Uterus (tissue), 4 donors: ENCODE results near the gene BCAS3. TPM values are rescaled to one million over a fixed set of nuclear protein-coding genes. Genes with fewer than 3 reads are reported as not detected.
"Not testable (repeated sequence)": the region's sequence is repeated elsewhere in the genome, so short reads cannot be mapped to it uniquely, and the experiment has no call there.

ENCODE experiments used
- DNase-seq, 2 donors: peaks; one replicate each; pipeline ENCODE4 v3.0.0-alpha.2; 2019 to 2020
- H3K27ac ChIP-seq, 2 donors: fragments of 200-600 bp; sonication (generic); 1 replicate in 1 of 2; 2 replicates in 1 of 2; pipeline ENCODE4 v1.5.1; 2016 to 2018
- H3K27me3 ChIP-seq, 2 donors: fragments of 200-600 bp; sonication (generic); one replicate each; pipeline ENCODE4 v1.5.1; 2018 to 2019; ENCODE audit warnings: control low read depth in 1 of 2
- H3K36me3 ChIP-seq, 2 donors: fragments of 200-600 bp; sonication (generic); one replicate each; pipeline ENCODE4 v1.5.1; 2019; ENCODE audit warnings: control low read depth in 1 of 2
- H3K4me1 ChIP-seq, 2 donors: fragments of 200-600 bp; sonication (generic); one replicate each; pipeline ENCODE4 v1.5.1; 2018 to 2019; ENCODE audit warnings: control low read depth in 1 of 2
- H3K4me3 ChIP-seq, 2 donors: fragments of 200-600 bp; sonication (generic); 1 replicate in 1 of 2; 2 replicates in 1 of 2; pipeline ENCODE4 v1.5.1; 2018 to 2019; ENCODE audit warnings: mild to moderate bottlenecking in 1 of 2
- H3K9me3 ChIP-seq, 2 donors: fragments of 200-600 bp; sonication (generic); one replicate each; pipeline ENCODE4 v1.5.1; 2019; ENCODE audit warnings: control low read depth in 1 of 2
- CTCF ChIP-seq, 4 experiments: fragments of 200-600 bp in 2 of 4; fragments of 450-650 bp in 2 of 4; sonication (generic) in 2 of 4; IDR thresholded peaks; one replicate each; pipeline ENCODE4 v1.5.1; 2016 to 2019; ENCODE audit warnings: antibody characterized with exemption in 4 of 4, mild to moderate bottlenecking in 2 of 4, moderate library complexity in 1 of 4
- POLR2A ChIP-seq, 2 donors: fragments of 450-650 bp; IDR thresholded peaks; one replicate each; pipeline ENCODE4 v1.6.1; 2016; ENCODE audit warnings: antibody characterized with exemption in 2 of 2, mild to moderate bottlenecking in 1 of 2, moderate library complexity in 1 of 2
- intact Hi-C: fragments of 100-400 bp; cut with DNase I; formaldehyde crosslinking; loops from one replicate; pipeline ENCODE4 v1.15.1; 2023; ENCODE audit warnings: low total_unique reads
- total RNA-seq, 4 donors: library from RNA; depleted of rRNA in 3 of 4; stranded (reverse); fragments of >200 nt in 3 of 4; gene quantifications; one replicate each; pipeline versions ENCODE4 v1.1.0 to v1.2.4, GENCODE V29; 2014 to 2023
- donor health status: DM: yes; HTN: yes; CAD: no.

BCAS3 gene
- total RNA-seq, 4 donors from 2014 or later: 42.6 to 147 (median 83.7) TPM

- DNase-seq: no peak
- no peak for TF ChIP-seq POLR2A (IDR thresholded peaks at IDR 0.05)
- no peak for TF ChIP-seq CTCF (IDR thresholded peaks at IDR 0.05)
- Histone ChIP-seq H3K9me3 (no peaks in the 10 kb centered on the region), H3K4me1 (no peaks in the 10 kb centered on the region), H3K4me3 (no peak overlapping the region), H3K27me3 (peaks cover 0 to 18% of the 10 kb centered on the region in 2 donors), H3K27ac (no peak overlapping the region), H3K36me3 (no peaks in the 10 kb centered on the region)
- intact Hi-C loops: no loop called here
These were observed 749.0 kb downstream of the BCAS3 start for GRCh38 chr17:61426482-61427304.

GRCh38 chr17:61427567-61427966, 749.9 kb downstream of the BCAS3 start:
- no peak for DNase-seq
- H3K4me1 ChIP-seq: no peaks in the 10 kb centered on the region
- H3K9me3 ChIP-seq: no peaks in the 10 kb centered on the region
- no peak overlapping the region for H3K4me3 ChIP-seq
- no peaks in the 10 kb centered on the region for H3K36me3 ChIP-seq
- TF ChIP-seq CTCF (IDR thresholded peaks at IDR 0.05) (no peak), POLR2A (IDR thresholded peaks at IDR 0.05) (no peak)
- no peak overlapping the region for H3K27ac ChIP-seq
- intact Hi-C loops: no loop called here
- peaks cover 0 to 18% of the 10 kb centered on the region in 2 donors for H3K27me3 ChIP-seq

DNA sequence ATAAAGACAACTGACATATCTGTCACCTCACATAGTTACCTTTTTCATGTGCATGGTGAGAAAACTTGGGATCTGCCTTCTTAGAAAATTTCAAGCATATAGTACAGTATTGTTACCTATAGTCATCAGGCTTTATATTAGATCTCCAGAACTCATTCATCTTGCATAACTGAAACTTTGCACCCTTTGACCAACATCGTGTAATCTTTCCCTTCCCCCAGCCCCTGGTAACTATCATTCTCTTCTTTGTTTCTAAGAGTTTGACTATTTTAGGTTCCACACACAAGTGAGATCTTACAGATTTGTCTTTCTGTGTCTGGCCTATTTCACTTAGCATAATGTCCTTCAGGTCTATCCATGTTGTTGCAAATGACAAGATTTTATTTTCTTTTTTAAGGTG, 751.6 kb downstream of the BCAS3 start:
- no peak overlapping the region for H3K27ac ChIP-seq
- intact Hi-C loops: no loop called here
- TF ChIP-seq CTCF (IDR thresholded peaks at IDR 0.05): no peak
- no peak for TF ChIP-seq POLR2A (IDR thresholded peaks at IDR 0.05)
- peaks cover 0 to 7% of the 10 kb centered on the region in 2 donors for H3K27me3 ChIP-seq
- no peak overlapping the region for H3K4me3 ChIP-seq
- H3K9me3 ChIP-seq: no peaks in the 10 kb centered on the region
- H3K36me3 ChIP-seq: no peaks in the 10 kb centered on the region
- no peaks in the 10 kb centered on the region for H3K4me1 ChIP-seq
- DNase-seq: no peak

GRCh38 chr17:61429831-61430230, 752.2 kb downstream of the BCAS3 start:
- H3K9me3 ChIP-seq, H3K27ac ChIP-seq, H3K36me3 ChIP-seq, DNase-seq, H3K4me3 ChIP-seq, H3K27me3 ChIP-seq, H3K4me1 ChIP-seq, intact Hi-C loops: not testable (repeated sequence)

- intact Hi-C loops: no loop called here
- no peaks in the 10 kb centered on the region for H3K4me1 ChIP-seq
- DNase-seq: no peak
- TF ChIP-seq POLR2A (IDR thresholded peaks at IDR 0.05) (no peak), CTCF (IDR thresholded peaks at IDR 0.05) (no peak)
- H3K27me3 ChIP-seq: peaks cover 0 to 4% of the 10 kb centered on the region in 2 donors
- H3K9me3 ChIP-seq: no peaks in the 10 kb centered on the region
- H3K27ac ChIP-seq: no peak overlapping the region
- H3K4me3 ChIP-seq: no peak overlapping the region
- no peaks in the 10 kb centered on the region for H3K36me3 ChIP-seq
These were observed 754.1 kb downstream of the BCAS3 start for GRCh38 chr17:61431594-61432311.
